HepG2 (cell line): ENCODE measurements around the gene MAT2A. TPM values are rescaled to one million over a fixed set of nuclear protein-coding genes. Genes with fewer than 3 reads are reported as not detected.

Experiments
- ATAC-seq: fragments of 200-7000 bp; cut with Tn5 transposase; 3 replicates; pipeline ENCODE4 v1.9.1; 2020; ENCODE audit warnings: mild to moderate bottlenecking, moderate library complexity
- BruUV-seq: library from RNA; stranded (reverse); fragments of 400-500 nt; replicated peaks from 2 replicates; lab custom pipeline; 2021; lab: Mats Ljungman, UMichigan
- CTCF ChIA-PET: fragments of 300-600 bp; formaldehyde crosslinking; extraction: SDS; loops from one replicate; lab custom pipeline; 2021; ENCODE audit warnings: low total read pairs, inconsistent platforms, low intra/inter-chr PET ratio; lab: Yijun Ruan, JAX
- POLR2A ChIA-PET: fragments of 350-600 bp; sonication (Branson Sonifier 250); formaldehyde crosslinking; loops from one replicate; lab custom pipeline; 2020; ENCODE audit warnings: antibody characterized with exemption, inconsistent platforms; lab: Yijun Ruan, JAX
- DNase-seq: peaks from one replicate; pipeline ENCODE4 v3.0.0-alpha.2; 2015; ENCODE audit warnings: low spot score
- FAIRE-seq: peaks from 3 replicates; lab custom pipeline; 2011; peaks lifted over from hg19 to GRCh38; lab: Jason Lieb, UNC
- H2AFZ ChIP-seq: one replicate; pipeline ENCODE4 v1.6.1; 2011; ENCODE audit warnings: low read length, inconsistent platforms
- H3K27ac ChIP-seq: fragments of 300-600 bp; 3 replicates; pipeline ENCODE4 v1.8.0; 2011; ENCODE audit warnings: mixed run types, mild to moderate bottlenecking, mixed read lengths, low read length, inconsistent platforms; ENCODE audit not compliant: insufficient read depth; ENCODE audit errors: extremely low read length
- H3K27me3 ChIP-seq, 2 experiments: fragments of 200-600 bp in 1 of 2; 2 replicates in 1 of 2; 3 replicates in 1 of 2; pipeline versions ENCODE4 v1.6.0 to v1.8.0; 2011; ENCODE audit warnings: low read length in 2 of 2, mild to moderate bottlenecking in 2 of 2, moderate library complexity in 2 of 2, inconsistent platforms in 1 of 2; ENCODE audit not compliant: insufficient read depth in 2 of 2, control insufficient read depth in 1 of 2
- H3K36me3 ChIP-seq, 2 experiments: fragments of 200-600 bp in 1 of 2; replicated peaks in 1 of 2; 2 replicates in 1 of 2; 3 replicates in 1 of 2; pipeline versions ENCODE4 v1.5.1 to v1.8.0; 2011; ENCODE audit warnings: low read length in 2 of 2, inconsistent platforms in 1 of 2; ENCODE audit not compliant: insufficient read depth in 2 of 2, control insufficient read depth in 1 of 2
- H3K4me1 ChIP-seq: 2 replicates; pipeline ENCODE4 v1.5.1; 2012; ENCODE audit warnings: low read length, inconsistent platforms; ENCODE audit not compliant: insufficient read depth
- H3K4me2 ChIP-seq: 2 replicates; pipeline ENCODE4 v1.6.0; 2011; ENCODE audit warnings: low read depth, low read length, inconsistent platforms
- H3K4me3 ChIP-seq, 3 experiments: fragments of 200-600 bp in 1 of 3; sonication (generic), shearing (Covaris generic) in 1 of 3; replicated peaks in 1 of 3; 2 replicates each; pipeline ENCODE4 v1.5.1; 2011 to 2016; ENCODE audit warnings: low read length in 3 of 3, inconsistent platforms in 2 of 3, low read depth in 2 of 3, mild to moderate bottlenecking in 2 of 3, control low read depth in 1 of 3, mixed read lengths in 1 of 3; ENCODE audit not compliant: insufficient read depth in 1 of 3
- H3K79me2 ChIP-seq: one replicate; pipeline ENCODE4 v1.6.1; 2011; ENCODE audit warnings: low read length, inconsistent platforms; ENCODE audit not compliant: insufficient read depth
- H3K9ac ChIP-seq: 2 replicates; pipeline ENCODE4 v1.6.0; 2011; ENCODE audit warnings: mild to moderate bottlenecking, low read depth, low read length, inconsistent platforms; ENCODE audit not compliant: insufficient read depth
- H3K9me3 ChIP-seq: 2 replicates; pipeline ENCODE4 v1.5.1; 2012; ENCODE audit warnings: mild to moderate bottlenecking, low read length
- H4K20me1 ChIP-seq: 2 replicates; pipeline ENCODE4 v1.6.0; 2011; ENCODE audit warnings: inconsistent platforms, mild to moderate bottlenecking, low read length, moderate library complexity; ENCODE audit not compliant: insufficient read depth
- CREM ChIP-seq, 2 experiments: sonication (generic) in 1 of 2; formaldehyde crosslinking in 1 of 2; IDR thresholded peaks; 2 replicates each; pipeline versions ENCODE4 v1.4.0 to v1.6.1; 2016 to 2020; ENCODE audit warnings: antibody characterized with exemption in 1 of 2, mild to moderate bottlenecking in 1 of 2, missing genetic modification reagents in 1 of 2
- MAFK ChIP-seq, 2 experiments: IDR thresholded peaks in 1 of 2; conservative IDR thresholded peaks in 1 of 2; 2 replicates each; pipeline ENCODE4 v1.6.1; 2011; ENCODE audit warnings: improper control_type of control experiment in 2 of 2, low read length in 2 of 2
- PITX1 ChIP-seq: sonication (generic); formaldehyde crosslinking; IDR thresholded peaks from 2 replicates; pipeline ENCODE4 v1.5.1; 2020; ENCODE audit warnings: mild to moderate bottlenecking, missing genetic modification reagents
- TRIM24 ChIP-seq: sonication (generic); formaldehyde crosslinking; IDR thresholded peaks from 2 replicates; pipeline ENCODE4 v1.8.0; 2022; ENCODE audit warnings: mild to moderate bottlenecking, missing genetic modification reagents
- ZBTB25 ChIP-seq: IDR thresholded peaks from 2 replicates; pipeline ENCODE4 v1.6.1; 2018; ENCODE audit warnings: missing genetic modification reagents
- ZNF816 ChIP-seq: sonication (generic); formaldehyde crosslinking; IDR thresholded peaks from 2 replicates; pipeline ENCODE4 v1.8.0; 2022; ENCODE audit warnings: missing genetic modification reagents, mild to moderate bottlenecking, borderline replicate concordance
- WGBS: methylation state at CpG from one replicate; pipeline ENCODE4 v1.1.6; 2017; ENCODE audit warnings: low lambda C conversion rate; 5-methylcytosine and 5-hydroxymethylcytosine counted together
- in situ Hi-C: cut with HindIII; loops from 2 replicates; pipeline ENCODE4 v1.10.0; 2017; ENCODE audit warnings: low pct_unique_long_range_greater_than_20kb; ENCODE audit not compliant: extremely low pct_ligation_motif_present
- intact Hi-C: fragments of 100-400 bp; cut with micrococcal nuclease; formaldehyde crosslinking; loops from one replicate; pipeline ENCODE4 v1.10.0; 2022; ENCODE audit not compliant: unreplicated experiment
- polyA plus RNA-seq, 8 experiments: library from polyadenylated mRNA; depleted of rRNA in 3 of 8; stranded (reverse) in 7 of 8; unstranded in 1 of 8; fragments of >200 nt; fragmentation: Illumina TruSeq in 4 of 8; extraction: Trizol in 4 of 8; gene quantifications; 2 replicates each; pipeline versions ENCODE4 v1.2.1 to v1.2.3, GENCODE V29; 2011 to 2016; ENCODE audit warnings: low read depth in 4 of 8, missing spikeins in 1 of 8, mixed read lengths in 1 of 8; ENCODE audit not compliant: insufficient read depth in 1 of 8
- total RNA-seq, 5 experiments: library from RNA; depleted of rRNA; stranded (reverse); fragments of >200 nt; fragmentation: Illumina TruSeq; extraction: Trizol; gene quantifications; 2 replicates each; pipeline ENCODE4 v1.2.3, GENCODE V29; 2016; ENCODE audit warnings: low read depth in 1 of 5

MAT2A gene
- total and polyA plus RNA-seq, 2 of the 13 experiments (the other 11 are each of a cell fraction or from before 2014, with no cell fraction given) = 155 to 331 TPM

GRCh38 chr2:85538507-85539360 lies at the start of gene MAT2A (continued):
- TF ChIP-seq CREM (IDR thresholded peaks at IDR 0.05) (peak; percentile 32; the same call in 1 of the 2 replicates), CREM (CRISPR knock-in tag; IDR thresholded peaks at IDR 0.05) (no peak), ZBTB25 (CRISPR knock-in tag) (peak; percentile 66), TRIM24 (CRISPR knock-in tag) (no peak), PITX1 (CRISPR knock-in tag) (no peak)

- TF ChIP-seq MAFK (conservative IDR thresholded peaks at IDR 0.05 in 1 of 2, IDR thresholded peaks at IDR 0.05 in 1 of 2; ENCODE audit: low read length in 2 of 2) (peak in 1 of 2 experiments; percentile 36; a peak in 1 of 4 replicates), ZNF816 (no peak)
- no peak overlapping the region for H2AFZ ChIP-seq
- DNase-seq (no peak), FAIRE-seq (peak; percentile 15), ATAC-seq (peak; percentile 46)
- in situ Hi-C loops (no loop called here), intact Hi-C loops (no loop called here)
- H3K4me1 ChIP-seq = peaks cover 11% of the 10 kb centered on the region
- H3K36me3 ChIP-seq = no peaks in the 10 kb centered on the region
- no TSS peak for BruUV-seq
- POLR2A ChIA-PET = interaction anchor here (0.9 to 1.3 kb wide), 2 partner anchors 47 to 70 kb away, joined by 4 to 8 read pairs; partner anchors contain the start of gene MAT2A
- H3K9ac ChIP-seq = no peak overlapping the region
- no peak overlapping the region for H3K4me3 ChIP-seq
- H3K9me3 ChIP-seq = no peaks in the 10 kb centered on the region
- 38% methylated on average over 3 of the region's 3 CpGs for WGBS
- H3K79me2 ChIP-seq = no peaks in the 10 kb centered on the region
- no peaks in the 10 kb centered on the region for H4K20me1 ChIP-seq
- H3K27me3 ChIP-seq = no peaks in the 10 kb centered on the region
- CTCF ChIA-PET = no interaction called here
- no peak overlapping the region for H3K4me2 ChIP-seq
- no peak overlapping the region for H3K27ac ChIP-seq
Measured at GRCh38 chr2:85490861-85491755, 47.9 kb upstream of the MAT2A start.
